T-helper 22 cell (primary cell): ENCODE results near the gene PHACTR3.

Experiments used
- DNase-seq: peaks from one replicate; pipeline ENCODE4 v3.0.0-alpha.2; 2020; ENCODE audit warnings: low read depth

The PHACTR3 gene

DNA sequence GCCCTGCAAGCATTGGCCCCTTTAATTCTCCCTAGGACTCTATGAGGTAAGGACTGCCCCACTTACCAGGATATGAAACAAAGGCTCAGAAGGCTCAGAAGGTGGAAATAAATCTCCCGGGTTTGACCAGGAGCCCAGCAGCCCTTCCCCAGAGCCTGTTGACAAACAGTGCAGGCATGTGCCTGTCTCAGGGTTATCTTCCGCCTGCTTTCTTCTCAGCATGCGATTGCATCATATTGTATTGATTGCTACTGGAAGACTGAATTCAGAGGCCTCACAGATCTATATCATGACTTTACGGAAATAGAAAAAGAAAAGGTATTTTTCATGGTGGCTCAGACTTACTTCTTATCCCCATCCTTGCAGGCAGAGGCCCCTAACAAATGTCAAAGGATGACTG is 92.7 kb downstream of the PHACTR3 start:
- DNase-seq: no peak

DNA sequence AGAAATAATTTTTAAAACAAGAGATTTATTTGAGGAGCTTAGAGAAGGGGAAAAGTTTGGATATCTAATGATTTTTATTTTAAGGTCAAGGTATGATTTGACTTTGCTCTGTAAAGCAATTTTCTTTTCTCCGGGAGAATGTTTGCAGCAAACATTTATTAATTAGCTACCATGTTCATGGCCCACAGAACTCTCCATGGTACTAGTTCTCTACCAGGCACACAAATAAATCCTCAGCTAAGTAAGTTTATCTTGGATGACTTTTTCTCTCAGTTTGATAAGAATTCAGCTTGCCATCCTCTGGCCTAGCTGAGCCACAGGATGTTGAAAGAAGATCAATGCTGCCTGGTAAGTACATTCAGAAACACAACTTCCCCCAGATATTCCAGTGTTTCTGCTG is 94.3 kb downstream of the PHACTR3 start:
- DNase-seq: no peak

- DNase-seq: no peak
Measured at GRCh38 chr20:59701236-59701635, 96.9 kb downstream of the PHACTR3 start.

DNA sequence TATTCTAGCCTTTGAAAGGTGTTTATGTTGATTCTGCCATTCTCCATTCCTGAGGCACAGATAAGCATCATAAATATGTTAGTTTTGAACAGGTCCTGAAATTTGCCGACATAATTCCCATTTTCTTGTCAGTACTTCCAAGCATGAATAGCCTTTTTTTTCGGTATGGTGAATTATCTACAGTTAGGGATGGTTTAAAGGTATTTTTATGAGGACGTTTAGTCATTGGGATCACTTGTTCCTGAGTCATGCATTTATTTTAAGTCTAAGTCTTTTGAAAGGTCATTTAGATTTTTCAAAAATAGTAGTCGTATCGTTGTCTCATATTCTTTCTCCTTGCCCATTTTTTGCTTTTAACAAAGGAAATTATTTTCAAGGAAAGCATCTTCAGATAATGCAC is 98.7 kb downstream of the PHACTR3 start:
- DNase-seq: no peak

DNA sequence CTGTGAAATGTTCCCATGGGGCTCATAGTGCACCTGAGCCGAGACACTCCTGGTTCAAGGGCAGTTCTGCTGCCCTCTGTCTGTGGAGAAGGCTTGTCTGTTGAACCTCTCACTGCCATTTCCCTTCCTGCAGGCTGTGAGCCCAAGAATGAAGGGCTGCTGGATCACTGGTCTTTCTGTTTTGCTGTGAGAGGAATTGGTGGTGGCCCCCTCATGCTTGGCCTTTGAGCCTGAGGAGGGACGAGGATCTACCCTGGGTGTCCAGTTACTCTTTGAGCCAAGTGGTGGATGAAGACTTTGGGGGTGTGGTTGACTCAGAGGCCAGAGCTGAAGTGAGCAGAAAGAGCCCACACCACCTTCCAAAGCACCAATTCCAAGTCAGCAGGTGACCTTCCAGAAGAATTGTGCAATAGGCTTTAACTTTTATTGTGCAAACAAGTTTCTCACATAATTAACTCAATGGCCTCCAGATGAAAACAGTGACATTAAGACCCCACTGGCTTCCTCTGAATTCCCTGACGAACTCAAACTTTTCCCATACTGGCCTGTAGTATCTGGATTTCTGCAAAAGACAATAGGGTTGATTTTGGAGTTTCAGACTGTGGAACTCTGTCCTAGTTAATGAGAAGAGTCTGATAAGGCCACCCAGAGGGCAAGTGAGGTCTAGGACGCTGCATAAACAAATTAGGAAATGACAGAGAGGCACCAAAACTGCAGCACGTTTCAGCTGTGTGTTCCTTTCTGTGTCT is 101.5 kb downstream of the PHACTR3 start:
- DNase-seq: no peak

- no peak for DNase-seq
Measured at GRCh38 chr20:59706400-59706693, 102.0 kb downstream of the PHACTR3 start.

DNA sequence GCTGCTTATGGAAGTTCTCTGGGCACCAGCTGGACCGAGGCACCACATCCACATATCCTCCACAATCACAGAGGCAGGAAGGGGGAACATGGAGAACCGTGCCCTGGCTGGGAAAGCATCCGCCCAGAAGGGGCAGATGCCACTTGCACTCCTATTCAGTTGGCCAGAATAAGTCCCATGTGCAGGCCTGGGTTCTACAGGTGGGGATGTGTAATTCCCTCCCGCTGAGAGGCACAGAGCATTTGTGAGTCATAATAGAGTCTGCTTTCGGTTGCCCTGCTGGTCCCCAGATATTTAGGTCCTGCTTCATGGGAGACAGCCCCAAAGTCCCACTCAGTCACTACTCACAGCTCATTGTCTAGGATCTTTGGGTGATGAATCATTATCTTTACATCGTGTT is 104.0 kb downstream of the PHACTR3 start:
- no peak for DNase-seq

- no peak for DNase-seq
Measured at GRCh38 chr20:59709636-59710035, 105.3 kb downstream of the PHACTR3 start.

DNA sequence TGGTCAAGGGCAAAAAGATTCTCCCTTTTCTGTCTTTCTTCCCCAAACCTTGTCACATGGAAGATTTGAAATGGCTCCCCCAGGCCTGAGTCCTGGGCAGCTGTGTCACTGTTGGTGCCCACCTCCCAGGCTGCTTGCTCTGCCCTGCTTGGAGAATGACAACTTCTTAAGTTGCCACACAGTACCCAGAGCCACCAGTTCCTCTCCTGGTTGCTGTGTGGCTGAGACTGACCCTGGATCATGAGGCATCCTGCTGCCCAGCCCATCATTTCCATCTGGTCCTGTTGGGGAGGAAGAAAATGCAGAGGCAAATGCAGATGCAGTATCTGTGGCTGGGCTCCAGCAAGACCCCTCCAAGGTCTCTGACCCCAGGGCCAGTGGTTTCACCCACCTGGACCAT is 113.7 kb downstream of the PHACTR3 start:
- DNase-seq: no peak

DNA sequence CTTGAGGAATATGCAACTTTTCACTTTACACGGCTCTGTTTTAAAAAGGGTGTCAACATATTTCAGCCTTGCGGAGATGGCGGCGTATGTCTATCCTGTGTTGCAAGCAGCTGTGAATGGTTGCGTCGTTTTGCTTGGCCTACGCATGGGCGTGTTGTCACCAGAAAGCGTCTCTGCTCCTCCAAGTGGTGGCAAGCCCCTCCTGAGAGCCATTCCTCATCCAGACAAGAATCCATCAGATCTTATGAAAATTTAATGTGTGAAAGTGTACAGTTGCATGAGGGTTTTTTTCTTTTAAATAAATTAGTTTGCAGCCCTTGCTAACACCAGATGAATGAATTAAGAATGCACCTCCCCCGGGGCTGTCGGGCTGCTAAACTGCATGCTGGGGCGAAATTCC is 114.4 kb downstream of the PHACTR3 start:
- no peak for DNase-seq

- DNase-seq: no peak
Measured at GRCh38 chr20:59720013-59720412, 115.7 kb downstream of the PHACTR3 start.

DNA sequence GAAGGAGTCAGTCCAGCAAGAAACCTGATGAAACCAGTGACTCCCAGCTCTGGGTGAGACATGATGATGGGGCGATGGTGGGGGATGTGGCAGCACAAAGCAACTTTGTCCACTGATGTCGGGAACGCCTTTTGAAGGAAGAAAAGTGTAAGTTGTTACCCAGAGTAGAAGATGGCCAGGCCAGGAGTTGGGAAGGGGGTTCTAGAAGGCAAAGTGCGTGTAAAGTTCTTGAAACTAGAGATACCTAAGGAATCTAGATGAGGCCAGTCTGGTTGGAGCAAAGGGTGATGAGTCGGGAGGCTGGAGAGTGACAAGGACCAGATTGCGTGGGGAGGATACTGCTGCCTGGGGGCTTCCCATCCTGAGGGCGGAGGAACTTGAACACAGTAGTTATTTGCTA is 117.0 kb downstream of the PHACTR3 start:
- DNase-seq: no peak

- DNase-seq: no peak
Measured at GRCh38 chr20:59723108-59723500, 118.8 kb downstream of the PHACTR3 start.

DNA sequence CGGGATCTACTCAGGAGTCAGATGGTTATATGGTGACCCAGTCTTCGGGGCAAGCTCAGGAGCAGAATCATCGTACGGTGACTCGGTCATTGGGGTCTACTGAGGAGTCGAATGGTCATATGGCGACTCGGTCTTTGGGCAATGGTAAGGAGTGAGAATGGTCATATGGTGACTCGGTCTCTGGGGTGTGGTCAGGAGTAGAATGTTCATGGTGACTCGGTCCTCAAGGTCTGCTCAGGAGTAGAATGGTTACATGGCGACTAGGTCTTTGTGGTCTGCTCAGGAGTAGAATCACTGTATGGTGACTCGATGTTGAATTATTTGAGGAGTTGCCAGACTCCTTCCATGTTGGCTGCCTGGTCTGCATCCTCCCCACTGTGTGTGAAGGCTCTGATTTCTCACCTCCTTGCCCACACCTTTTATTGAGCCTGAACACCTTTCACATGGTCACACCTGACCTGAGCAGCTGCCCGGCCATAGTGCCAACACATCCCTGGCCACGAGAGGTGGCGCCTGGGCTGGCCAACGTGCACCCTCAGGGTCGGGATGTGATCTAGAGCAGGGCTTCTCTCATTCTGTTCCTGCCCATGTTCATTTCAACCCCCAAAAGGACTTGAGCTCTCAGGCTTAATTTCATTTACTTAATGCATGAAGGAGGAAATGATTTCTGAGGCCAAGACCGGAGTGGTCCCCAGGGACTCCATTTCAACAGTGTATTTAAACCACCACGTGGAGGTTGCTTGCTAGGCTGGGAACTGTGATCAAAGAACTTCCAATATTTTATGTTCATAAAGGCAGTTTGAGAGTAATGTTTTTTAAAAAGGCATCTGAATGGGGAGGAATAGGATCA is 119.5 kb downstream of the PHACTR3 start:
- no peak for DNase-seq

GRCh38 chr20:59724457-59725366 is 120.4 kb downstream of the PHACTR3 start:
- no peak for DNase-seq

GRCh38 chr20:59725476-59726280 is 121.3 kb downstream of the PHACTR3 start:
- DNase-seq: no peak

- no peak for DNase-seq
Measured at GRCh38 chr20:59726281-59726595, 121.9 kb downstream of the PHACTR3 start.

DNA sequence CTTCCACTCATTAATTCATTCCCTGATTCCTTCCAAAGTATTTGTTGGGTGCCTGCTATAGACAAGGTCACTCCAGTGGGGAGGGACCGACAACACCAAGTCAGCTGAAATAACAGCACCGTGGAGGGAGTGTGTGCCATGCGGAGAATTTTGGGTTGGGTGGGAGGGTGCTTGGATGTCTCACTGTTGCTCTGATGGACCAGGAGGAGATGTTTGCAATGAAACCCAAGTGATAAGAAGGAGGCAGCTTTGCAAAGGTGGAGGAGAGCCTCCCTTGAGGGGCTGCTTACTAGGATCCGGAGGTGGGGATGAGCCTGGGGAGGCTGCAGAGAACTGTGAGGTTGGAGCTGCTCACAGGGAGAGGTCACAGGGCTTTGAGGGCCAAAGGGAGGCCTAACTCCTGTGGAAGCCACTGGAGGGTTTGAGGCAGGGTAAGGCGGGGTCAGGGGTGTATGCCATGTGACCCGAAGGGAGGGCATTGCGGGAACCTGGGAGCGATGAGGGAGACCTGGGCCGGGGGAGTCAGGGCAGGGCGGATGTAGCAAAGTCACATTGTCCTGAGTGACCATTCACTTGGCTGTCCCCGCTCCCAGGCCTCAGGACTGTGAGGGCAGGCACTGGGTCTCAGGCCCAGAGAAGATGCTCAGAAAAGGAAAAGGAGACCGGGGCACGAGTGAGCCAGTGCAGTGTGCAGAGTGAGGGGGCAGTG is 124.5 kb downstream of the PHACTR3 start:
- no peak for DNase-seq

DNA sequence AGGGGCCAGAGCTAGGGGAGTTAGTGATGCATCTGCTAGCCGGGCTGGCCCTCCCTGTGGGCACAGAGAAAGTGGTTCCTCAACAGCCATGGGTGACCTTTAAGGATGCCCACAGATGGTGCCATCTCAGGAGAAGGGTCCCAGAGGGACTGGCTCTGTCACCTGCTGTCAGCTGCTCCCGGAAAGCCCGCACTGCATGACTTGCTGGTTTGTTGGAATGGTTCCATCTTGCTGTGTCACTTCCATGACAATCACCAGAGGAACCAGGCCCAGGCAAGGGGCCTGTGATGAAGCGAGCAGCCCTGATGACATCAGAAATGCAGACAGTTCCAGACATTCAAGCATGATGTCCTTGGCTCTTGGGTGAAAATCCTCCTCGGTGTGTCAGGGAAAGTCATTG is 125.2 kb downstream of the PHACTR3 start:
- DNase-seq: no peak

DNA sequence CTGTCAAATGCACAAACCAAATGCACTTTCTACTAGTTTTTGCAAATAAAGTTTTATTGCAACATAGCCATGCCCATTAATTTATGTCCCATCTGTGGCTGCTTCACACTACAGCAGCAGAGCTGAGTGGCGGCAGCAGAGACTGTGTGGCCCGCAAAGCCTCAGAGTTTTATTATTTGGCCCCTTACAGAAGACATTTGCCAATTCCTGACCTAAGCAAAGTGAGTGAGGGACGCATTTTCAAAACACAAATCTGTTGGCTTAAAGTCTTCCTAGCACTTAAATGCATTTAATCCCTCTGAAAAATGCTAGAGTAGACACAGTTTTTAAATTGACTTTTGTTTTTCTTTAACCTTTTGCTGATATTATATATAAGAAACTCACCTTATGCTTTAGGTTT is 126.4 kb downstream of the PHACTR3 start:
- DNase-seq: no peak

- no peak for DNase-seq
Measured at GRCh38 chr20:59731376-59731775, 127.0 kb downstream of the PHACTR3 start.
